Activated CD8-positive, alpha-beta memory T cell treated with anti-CD3 and anti-CD28 coated beads for 48 hours (primary cell): ENCODE measurements around the gene PAIP2B.

ENCODE experiments used
- DNase-seq, 3 experiments: peaks; one replicate each; pipeline ENCODE4 v3.0.0-alpha.2; 2020; ENCODE audit warnings: low read depth in 2 of 3, low spot score in 2 of 3

PAIP2B gene

GRCh38 chr2:71154279-71154678, 72.6 kb downstream of the PAIP2B start:
- no peak for DNase-seq

- DNase-seq = no peak
Observed at GRCh38 chr2:71153585-71154224, 73.2 kb downstream of the PAIP2B start.

GRCh38 chr2:71151620-71152019, 75.3 kb downstream of the PAIP2B start:
- no peak for DNase-seq

- no peak for DNase-seq
Observed at GRCh38 chr2:71150082-71150816, 76.7 kb downstream of the PAIP2B start.

GRCh38 chr2:71148506-71149063, 78.3 kb downstream of the PAIP2B start:
- DNase-seq = no peak

- no peak for DNase-seq
Observed at GRCh38 chr2:71143782-71144181, 83.1 kb downstream of the PAIP2B start.

GRCh38 chr2:71136174-71136573, 90.7 kb downstream of the PAIP2B start:
- no peak for DNase-seq

GRCh38 chr2:71133603-71134002, 93.3 kb downstream of the PAIP2B start:
- DNase-seq = no peak
